GM23338 (cell line): ENCODE measurements around the gene TUBAL3. TPM values are rescaled to one million over a fixed set of nuclear protein-coding genes. Genes with fewer than 3 reads are reported as not detected.

ENCODE experiments used
- ATAC-seq: fragments of 200-7000 bp; cut with Tn5 transposase; 3 replicates; pipeline ENCODE4 v1.9.1; 2020
- DNase-seq: peaks from one replicate; pipeline ENCODE4 v3.0.0-alpha.2; 2015; ENCODE audit warnings: low spot score
- H2AFZ ChIP-seq: fragments of 200-600 bp; sonication (generic); 2 replicates; pipeline ENCODE4 v1.8.0; 2016; ENCODE audit warnings: antibody characterized with exemption, mild to moderate bottlenecking, moderate library complexity
- H3F3A ChIP-seq: fragments of 200-600 bp; sonication (generic); replicated peaks from 2 replicates; pipeline ENCODE4 v1.8.0; 2017; ENCODE audit warnings: antibody characterized with exemption, mixed run types, low read depth
- H3K27ac ChIP-seq: fragments of 200-600 bp; sonication (generic); 2 replicates; pipeline ENCODE4 v1.6.1; 2016; ENCODE audit warnings: low read depth
- H3K27me3 ChIP-seq: fragments of 200-600 bp; sonication (generic); 2 replicates; pipeline ENCODE4 v1.8.0; 2016; ENCODE audit warnings: mild to moderate bottlenecking, mixed run types, moderate library complexity; ENCODE audit not compliant: insufficient read depth
- H3K36me3 ChIP-seq: fragments of 200-600 bp; sonication (generic); 2 replicates; pipeline ENCODE4 v1.8.0; 2016; ENCODE audit warnings: mild to moderate bottlenecking; ENCODE audit not compliant: insufficient read depth
- H3K4me1 ChIP-seq: fragments of 200-600 bp; sonication (generic); 2 replicates; pipeline ENCODE4 v1.8.0; 2016; ENCODE audit warnings: mild to moderate bottlenecking, moderate library complexity; ENCODE audit not compliant: insufficient read depth
- H3K4me2 ChIP-seq: fragments of 200-600 bp; sonication (generic); 2 replicates; pipeline ENCODE4 v1.7.1; 2017; ENCODE audit warnings: mixed run types
- H3K4me3 ChIP-seq: fragments of 200-600 bp; sonication (generic); 2 replicates; pipeline ENCODE4 v1.6.1; 2016; ENCODE audit warnings: mixed run types
- H3K79me2 ChIP-seq: fragments of 200-600 bp; sonication (generic); replicated peaks from 2 replicates; pipeline ENCODE4 v1.8.0; 2017; ENCODE audit warnings: mild to moderate bottlenecking; ENCODE audit not compliant: insufficient read depth
- H3K9me2 ChIP-seq: fragments of 200-600 bp; sonication (generic); 2 replicates; pipeline ENCODE4 v1.8.0; 2017; ENCODE audit not compliant: insufficient read depth
- H4K20me1 ChIP-seq: fragments of 200-600 bp; sonication (generic); replicated peaks from 2 replicates; pipeline ENCODE4 v1.8.0; 2017; ENCODE audit warnings: mild to moderate bottlenecking; ENCODE audit not compliant: insufficient read depth
- H3K27ac Mint-ChIP-seq: 2 replicates; pipeline ENCODE4 v1.8.0; 2020; ENCODE audit warnings: inconsistent platforms, mild to moderate bottlenecking, moderate library complexity, mixed read lengths
- H3K27me3 Mint-ChIP-seq: 3 replicates; pipeline ENCODE4 v1.8.0; 2022; ENCODE audit warnings: low read depth, mild to moderate bottlenecking, moderate library complexity, mixed read lengths, inconsistent platforms; ENCODE audit not compliant: insufficient read depth, poor library complexity
- H3K36me3 Mint-ChIP-seq: 3 replicates; pipeline ENCODE4 v1.8.0; 2021; ENCODE audit warnings: low read depth, mild to moderate bottlenecking, inconsistent platforms, moderate library complexity, mixed read lengths
- H3K4me1 Mint-ChIP-seq: 3 replicates; pipeline ENCODE4 v1.8.0; 2020; ENCODE audit warnings: mild to moderate bottlenecking, inconsistent platforms, mixed read lengths
- H3K4me3 Mint-ChIP-seq: 3 replicates; pipeline ENCODE4 v1.8.0; 2021; ENCODE audit warnings: moderate library complexity, mild to moderate bottlenecking, inconsistent platforms, mixed read lengths
- H3K9me3 Mint-ChIP-seq: 3 replicates; pipeline ENCODE4 v1.8.0; 2020; ENCODE audit warnings: moderate library complexity, mild to moderate bottlenecking, inconsistent platforms, mixed read lengths
- CREB1 ChIP-seq: fragments of 250-450 bp; sonication (Bioruptor Pico); IDR thresholded peaks from 2 replicates; pipeline ENCODE4 v1.5.0; 2020; ENCODE audit warnings: low read depth, mild to moderate bottlenecking, moderate library complexity
- EZH2phosphoT487 ChIP-seq: fragments of 200-600 bp; sonication (generic); IDR thresholded peaks from one replicate; pipeline ENCODE4 v1.8.1; 2018; ENCODE audit warnings: antibody characterized with exemption; ENCODE audit not compliant: unreplicated experiment
- NANOG ChIP-seq: IDR thresholded peaks from 2 replicates; pipeline ENCODE4 v1.6.1; 2016; ENCODE audit warnings: antibody characterized with exemption, borderline replicate concordance
- POLR2AphosphoS5 ChIP-seq: IDR thresholded peaks from 2 replicates; pipeline ENCODE4 v1.6.1; 2016; ENCODE audit warnings: antibody characterized with exemption, low read depth
- STAT1 ChIP-seq: IDR thresholded peaks from one replicate; pipeline ENCODE4 v1.6.1; 2016; ENCODE audit warnings: antibody characterized with exemption; ENCODE audit not compliant: unreplicated experiment
- ZNF114 ChIP-seq: fragments of 250-450 bp; sonication (Bioruptor Pico); IDR thresholded peaks from 2 replicates; pipeline ENCODE4 v1.5.0; 2020; ENCODE audit warnings: mild to moderate bottlenecking, moderate library complexity
- ZNF331 ChIP-seq: fragments of 250-450 bp; sonication (Bioruptor Pico); IDR thresholded peaks from 2 replicates; pipeline ENCODE4 v1.5.0; 2020; ENCODE audit warnings: low read depth, mild to moderate bottlenecking, moderate library complexity
- polyA plus RNA-seq: library from polyadenylated mRNA; unstranded; fragments of >200 nt; fragmentation: Nextera tagmentation; extraction: Ambion mirVana; gene quantifications from 2 replicates; pipeline ENCODE4 v1.2.1, GENCODE V29; 2016
- total RNA-seq: library from RNA; depleted of rRNA; stranded (reverse); fragments of >200 nt; shearing (Covaris generic); gene quantifications from 2 replicates; pipeline ENCODE4 v1.2.3, GENCODE V29; 2014
- TF ChIP-seq, protein P1 (sequence below): IDR thresholded peaks from 2 replicates; pipeline ENCODE4 v1.6.1; 2016; ENCODE audit warnings: antibody characterized with exemption
- TF ChIP-seq, protein P2 (sequence below): fragments of 250-450 bp; sonication (Bioruptor Pico); IDR thresholded peaks from 2 replicates; pipeline ENCODE4 v1.5.0; 2020; ENCODE audit warnings: mild to moderate bottlenecking, moderate library complexity
- TF ChIP-seq, protein P3 (sequence below): IDR thresholded peaks from one replicate; pipeline ENCODE4 v1.6.1; 2018; ENCODE audit warnings: antibody characterized with exemption; ENCODE audit not compliant: unreplicated experiment

TUBAL3 gene
- total and polyA plus RNA-seq, 2 experiments from 2014 or later: not detected

DNA sequence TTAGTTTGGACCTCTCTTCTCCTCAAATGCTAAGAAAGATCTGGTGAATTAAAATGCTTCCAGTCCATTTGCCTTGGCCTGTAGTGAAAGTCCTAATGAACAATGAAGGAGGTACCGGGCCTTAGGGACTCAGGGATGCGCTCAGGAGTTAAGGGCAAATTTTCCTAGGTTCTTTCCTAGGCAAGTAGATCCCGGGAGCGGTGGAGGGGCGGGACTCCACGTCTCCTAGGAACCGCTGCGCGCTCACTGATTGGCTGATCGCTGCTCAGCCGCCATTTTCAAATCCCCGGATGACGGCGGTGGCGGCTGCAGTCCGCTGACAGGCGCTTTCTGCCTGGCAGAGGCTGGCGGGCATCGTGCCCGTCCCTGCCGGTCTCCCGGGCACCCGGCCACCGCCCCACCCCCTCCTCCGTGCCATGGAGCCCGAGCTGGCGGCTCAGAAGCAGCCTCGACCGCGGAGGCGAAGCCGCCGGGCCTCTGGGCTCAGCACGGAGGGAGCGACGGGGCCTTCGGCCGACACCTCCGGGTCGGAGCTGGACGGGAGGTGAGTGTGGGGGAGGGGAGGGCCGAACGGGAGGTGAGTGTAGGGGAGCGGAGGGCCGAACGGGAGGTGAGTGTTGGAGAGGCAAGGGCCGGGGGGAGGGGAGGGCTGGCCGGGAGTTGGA is 7.8 kb upstream of the TUBAL3 start, which contains the start of gene NET1:
Gene NET1, plus strand, starts transcription at position 281 of the 665 bp plus-strand sequence. Its CDS starts 136 bp downstream, at position 417.
- TF ChIP-seq POLR2AphosphoS5: peak; percentile 81
- TF ChIP-seq ZNF331 (CRISPR knock-in tag): no peak
- Histone ChIP-seq H3K4me1 (peaks cover 40% of the 10 kb centered on the region), H4K20me1 (0 out of 2 replicates have a peak, but pooled peaks cover 15% of the 10 kb centered on the region), H3F3A (no peaks in the 10 kb centered on the region), H2AFZ (peak within 1 kb of the TSS; percentile 90), H3K4me3 (peak within 1 kb of the TSS; percentile 82), H3K27ac (peak within 1 kb of the TSS; percentile 61; the same call in 1 of the 2 replicates), H3K36me3 (no peaks in the 10 kb centered on the region), H3K27me3 (no peaks in the 10 kb centered on the region), H3K4me2 (peak within 1 kb of the TSS; percentile 74), H3K9me2 (no peaks in the 10 kb centered on the region), H3K79me2 (peaks cover 45% of the 10 kb centered on the region)
- peaks cover 22% of the 10 kb centered on the region for H3K4me1 Mint-ChIP-seq
- H3K27ac Mint-ChIP-seq: no peak within 1 kb of the TSS
- H3K4me3 Mint-ChIP-seq: no peak within 1 kb of the TSS; the same call in 2 of the 3 replicates
- ATAC-seq (peak; percentile 91), DNase-seq (peak; percentile 97)
- H3K9me3 Mint-ChIP-seq: peaks cover 13% of the 10 kb centered on the region
- H3K36me3 Mint-ChIP-seq: 0 out of 3 replicates have a peak, but pooled peaks cover 6% of the 10 kb centered on the region
- no peaks in the 10 kb centered on the region for H3K27me3 Mint-ChIP-seq

DNA sequence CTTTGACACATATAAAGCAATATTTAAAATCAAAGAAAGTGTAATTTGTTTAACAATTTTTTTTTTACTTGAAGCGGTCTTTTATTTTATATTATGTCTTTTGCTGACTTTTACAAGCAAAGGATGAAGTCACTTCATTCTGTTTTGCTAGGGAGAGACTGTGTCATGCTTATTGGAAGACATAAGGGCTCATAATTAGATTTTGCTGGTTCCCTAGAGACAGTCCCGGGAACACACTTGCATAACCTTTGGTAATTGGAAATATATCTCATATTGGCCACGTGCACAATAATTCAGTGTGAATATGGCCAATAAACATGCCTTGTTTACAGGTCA is 7.3 kb upstream of the TUBAL3 start:
- peak overlapping the region; percentile 82; the same call in 1 of the 2 replicates for H3K4me3 ChIP-seq
- H3K9me3 Mint-ChIP-seq: peaks cover 18% of the 10 kb centered on the region
- H3K36me3 ChIP-seq: no peaks in the 10 kb centered on the region; the same call in 1 of the 2 replicates
- no peaks in the 10 kb centered on the region for H3K27me3 ChIP-seq
- H3K9me2 ChIP-seq: no peaks in the 10 kb centered on the region
- ATAC-seq (no peak), DNase-seq (no peak)
- no peaks in the 10 kb centered on the region for H3F3A ChIP-seq
- H3K27me3 Mint-ChIP-seq: no peaks in the 10 kb centered on the region
- H3K4me1 ChIP-seq: peaks cover 35% of the 10 kb centered on the region
- peak overlapping the region; percentile 69 for H3K4me2 ChIP-seq
- H3K79me2 ChIP-seq: peaks cover 40% of the 10 kb centered on the region
- no peak overlapping the region; the same call in 2 of the 3 replicates for H3K4me3 Mint-ChIP-seq
- H3K27ac ChIP-seq: peak overlapping the region; percentile 61; the same call in 1 of the 2 replicates
- H4K20me1 ChIP-seq: 0 out of 2 replicates have a peak, but pooled peaks cover 15% of the 10 kb centered on the region
- peaks cover 10% of the 10 kb centered on the region; the same call in 2 of the 3 replicates for H3K36me3 Mint-ChIP-seq
- H2AFZ ChIP-seq: peak overlapping the region; percentile 90
- no peak overlapping the region for H3K27ac Mint-ChIP-seq
- peaks cover 17% of the 10 kb centered on the region for H3K4me1 Mint-ChIP-seq
- TF ChIP-seq NANOG (no peak), ZNF114 (no peak), EZH2phosphoT487 (no peak), CREB1 (CRISPR knock-in tag) (no peak), STAT1 (no peak)
- TF ChIP-seq, protein P1, sequence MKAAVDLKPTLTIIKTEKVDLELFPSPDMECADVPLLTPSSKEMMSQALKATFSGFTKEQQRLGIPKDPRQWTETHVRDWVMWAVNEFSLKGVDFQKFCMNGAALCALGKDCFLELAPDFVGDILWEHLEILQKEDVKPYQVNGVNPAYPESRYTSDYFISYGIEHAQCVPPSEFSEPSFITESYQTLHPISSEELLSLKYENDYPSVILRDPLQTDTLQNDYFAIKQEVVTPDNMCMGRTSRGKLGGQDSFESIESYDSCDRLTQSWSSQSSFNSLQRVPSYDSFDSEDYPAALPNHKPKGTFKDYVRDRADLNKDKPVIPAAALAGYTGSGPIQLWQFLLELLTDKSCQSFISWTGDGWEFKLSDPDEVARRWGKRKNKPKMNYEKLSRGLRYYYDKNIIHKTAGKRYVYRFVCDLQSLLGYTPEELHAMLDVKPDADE: no peak
- TF ChIP-seq, protein P2, sequence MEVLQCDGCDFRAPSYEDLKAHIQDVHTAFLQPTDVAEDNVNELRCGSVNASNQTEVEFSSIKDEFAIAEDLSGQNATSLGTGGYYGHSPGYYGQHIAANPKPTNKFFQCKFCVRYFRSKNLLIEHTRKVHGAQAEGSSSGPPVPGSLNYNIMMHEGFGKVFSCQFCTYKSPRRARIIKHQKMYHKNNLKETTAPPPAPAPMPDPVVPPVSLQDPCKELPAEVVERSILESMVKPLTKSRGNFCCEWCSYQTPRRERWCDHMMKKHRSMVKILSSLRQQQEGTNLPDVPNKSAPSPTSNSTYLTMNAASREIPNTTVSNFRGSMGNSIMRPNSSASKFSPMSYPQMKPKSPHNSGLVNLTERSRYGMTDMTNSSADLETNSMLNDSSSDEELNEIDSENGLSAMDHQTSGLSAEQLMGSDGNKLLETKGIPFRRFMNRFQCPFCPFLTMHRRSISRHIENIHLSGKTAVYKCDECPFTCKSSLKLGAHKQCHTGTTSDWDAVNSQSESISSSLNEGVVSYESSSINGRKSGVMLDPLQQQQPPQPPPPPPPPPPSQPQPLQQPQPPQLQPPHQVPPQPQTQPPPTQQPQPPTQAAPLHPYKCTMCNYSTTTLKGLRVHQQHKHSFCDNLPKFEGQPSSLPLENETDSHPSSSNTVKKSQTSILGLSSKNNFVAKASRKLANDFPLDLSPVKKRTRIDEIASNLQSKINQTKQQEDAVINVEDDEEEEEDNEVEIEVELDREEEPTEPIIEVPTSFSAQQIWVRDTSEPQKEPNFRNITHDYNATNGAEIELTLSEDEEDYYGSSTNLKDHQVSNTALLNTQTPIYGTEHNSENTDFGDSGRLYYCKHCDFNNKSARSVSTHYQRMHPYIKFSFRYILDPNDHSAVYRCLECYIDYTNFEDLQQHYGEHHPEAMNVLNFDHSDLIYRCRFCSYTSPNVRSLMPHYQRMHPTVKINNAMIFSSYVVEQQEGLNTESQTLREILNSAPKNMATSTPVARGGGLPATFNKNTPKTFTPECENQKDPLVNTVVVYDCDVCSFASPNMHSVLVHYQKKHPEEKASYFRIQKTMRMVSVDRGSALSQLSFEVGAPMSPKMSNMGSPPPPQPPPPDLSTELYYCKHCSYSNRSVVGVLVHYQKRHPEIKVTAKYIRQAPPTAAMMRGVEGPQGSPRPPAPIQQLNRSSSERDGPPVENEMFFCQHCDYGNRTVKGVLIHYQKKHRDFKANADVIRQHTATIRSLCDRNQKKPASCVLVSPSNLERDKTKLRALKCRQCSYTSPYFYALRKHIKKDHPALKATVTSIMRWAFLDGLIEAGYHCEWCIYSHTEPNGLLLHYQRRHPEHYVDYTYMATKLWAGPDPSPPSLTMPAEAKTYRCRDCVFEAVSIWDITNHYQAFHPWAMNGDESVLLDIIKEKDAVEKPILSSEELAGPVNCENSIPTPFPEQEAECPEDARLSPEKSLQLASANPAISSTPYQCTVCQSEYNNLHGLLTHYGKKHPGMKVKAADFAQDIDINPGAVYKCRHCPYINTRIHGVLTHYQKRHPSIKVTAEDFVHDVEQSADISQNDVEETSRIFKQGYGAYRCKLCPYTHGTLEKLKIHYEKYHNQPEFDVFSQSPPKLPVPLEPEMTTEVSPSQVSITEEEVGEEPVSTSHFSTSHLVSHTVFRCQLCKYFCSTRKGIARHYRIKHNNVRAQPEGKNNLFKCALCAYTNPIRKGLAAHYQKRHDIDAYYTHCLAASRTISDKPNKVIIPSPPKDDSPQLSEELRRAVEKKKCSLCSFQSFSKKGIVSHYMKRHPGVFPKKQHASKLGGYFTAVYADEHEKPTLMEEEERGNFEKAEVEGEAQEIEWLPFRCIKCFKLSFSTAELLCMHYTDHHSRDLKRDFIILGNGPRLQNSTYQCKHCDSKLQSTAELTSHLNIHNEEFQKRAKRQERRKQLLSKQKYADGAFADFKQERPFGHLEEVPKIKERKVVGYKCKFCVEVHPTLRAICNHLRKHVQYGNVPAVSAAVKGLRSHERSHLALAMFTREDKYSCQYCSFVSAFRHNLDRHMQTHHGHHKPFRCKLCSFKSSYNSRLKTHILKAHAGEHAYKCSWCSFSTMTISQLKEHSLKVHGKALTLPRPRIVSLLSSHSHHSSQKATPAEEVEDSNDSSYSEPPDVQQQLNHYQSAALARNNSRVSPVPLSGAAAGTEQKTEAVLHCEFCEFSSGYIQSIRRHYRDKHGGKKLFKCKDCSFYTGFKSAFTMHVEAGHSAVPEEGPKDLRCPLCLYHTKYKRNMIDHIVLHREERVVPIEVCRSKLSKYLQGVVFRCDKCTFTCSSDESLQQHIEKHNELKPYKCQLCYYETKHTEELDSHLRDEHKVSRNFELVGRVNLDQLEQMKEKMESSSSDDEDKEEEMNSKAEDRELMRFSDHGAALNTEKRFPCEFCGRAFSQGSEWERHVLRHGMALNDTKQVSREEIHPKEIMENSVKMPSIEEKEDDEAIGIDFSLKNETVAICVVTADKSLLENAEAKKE: no peak
- TF ChIP-seq, protein P3, sequence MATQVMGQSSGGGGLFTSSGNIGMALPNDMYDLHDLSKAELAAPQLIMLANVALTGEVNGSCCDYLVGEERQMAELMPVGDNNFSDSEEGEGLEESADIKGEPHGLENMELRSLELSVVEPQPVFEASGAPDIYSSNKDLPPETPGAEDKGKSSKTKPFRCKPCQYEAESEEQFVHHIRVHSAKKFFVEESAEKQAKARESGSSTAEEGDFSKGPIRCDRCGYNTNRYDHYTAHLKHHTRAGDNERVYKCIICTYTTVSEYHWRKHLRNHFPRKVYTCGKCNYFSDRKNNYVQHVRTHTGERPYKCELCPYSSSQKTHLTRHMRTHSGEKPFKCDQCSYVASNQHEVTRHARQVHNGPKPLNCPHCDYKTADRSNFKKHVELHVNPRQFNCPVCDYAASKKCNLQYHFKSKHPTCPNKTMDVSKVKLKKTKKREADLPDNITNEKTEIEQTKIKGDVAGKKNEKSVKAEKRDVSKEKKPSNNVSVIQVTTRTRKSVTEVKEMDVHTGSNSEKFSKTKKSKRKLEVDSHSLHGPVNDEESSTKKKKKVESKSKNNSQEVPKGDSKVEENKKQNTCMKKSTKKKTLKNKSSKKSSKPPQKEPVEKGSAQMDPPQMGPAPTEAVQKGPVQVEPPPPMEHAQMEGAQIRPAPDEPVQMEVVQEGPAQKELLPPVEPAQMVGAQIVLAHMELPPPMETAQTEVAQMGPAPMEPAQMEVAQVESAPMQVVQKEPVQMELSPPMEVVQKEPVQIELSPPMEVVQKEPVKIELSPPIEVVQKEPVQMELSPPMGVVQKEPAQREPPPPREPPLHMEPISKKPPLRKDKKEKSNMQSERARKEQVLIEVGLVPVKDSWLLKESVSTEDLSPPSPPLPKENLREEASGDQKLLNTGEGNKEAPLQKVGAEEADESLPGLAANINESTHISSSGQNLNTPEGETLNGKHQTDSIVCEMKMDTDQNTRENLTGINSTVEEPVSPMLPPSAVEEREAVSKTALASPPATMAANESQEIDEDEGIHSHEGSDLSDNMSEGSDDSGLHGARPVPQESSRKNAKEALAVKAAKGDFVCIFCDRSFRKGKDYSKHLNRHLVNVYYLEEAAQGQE: no peak
